Measurements from ENCODE around the gene NUDT17. TPM values are rescaled to one million over a fixed set of nuclear protein-coding genes. Genes with fewer than 3 reads are reported as not detected.
"Not testable (repeated sequence)": the region's sequence is repeated elsewhere in the genome, so short reads cannot be mapped to it uniquely, and the experiment has no call there.

The NUDT17 gene
- total RNA-seq (1 to 10 TPM; 4.1 to 7.2 (median 5.1) TPM), polyA plus RNA-seq (5.8 TPM)
- long read RNA-seq, donor 1, partial matches to known transcripts, result 0 of 5 reads
- long read RNA-seq, donor 1, other reads (novel, unspliced or antisense), result 5 of 5 reads
- long read RNA-seq, donor 2, partial matches to known transcripts, result 0 of 1 reads
- long read RNA-seq, donor 2, other reads (novel, unspliced or antisense), result 1 of 1 reads
- long read RNA-seq, donor 3, partial matches to known transcripts, result 1 of 19 reads
- long read RNA-seq, donor 3, other reads (novel, unspliced or antisense), result 16 of 19 reads
- long read RNA-seq, donor 4, partial matches to known transcripts, result 1 of 8 reads
- long read RNA-seq, donor 4, other reads (novel, unspliced or antisense), result 4 of 8 reads

- H3K4me3 ChIP-seq (ENCODE audit: low read length), result peak within 1 kb of the TSS; percentile 63
- ATAC-seq, result peak; percentile 85 to 88
- WGBS, result 1% methylated on average over 50 of the region's 50 CpGs
- H3K9me3 ChIP-seq (ENCODE audit: control insufficient read depth, low read length), result no peaks in the 10 kb centered on the region
- H3K27ac ChIP-seq (ENCODE audit: low read length), result peak within 1 kb of the TSS; percentile 63
- intact Hi-C loops (cut with DNase I), result loop anchor here in 3 of 4 donors (5.0 to 10.0 kb wide), 3 partner anchors 69 to 169 kb away; partner anchors contain the start of genes ITGA10 (in 1 of the 3) and PEX11B (in 1 of the 3)
- no peaks in the 10 kb centered on the region for H3K4me1 ChIP-seq (ENCODE audit: control insufficient read depth, insufficient read depth, low read length)
- H3K27me3 ChIP-seq (ENCODE audit: control insufficient read depth, insufficient read depth), result no peaks in the 10 kb centered on the region
- peak; percentile 87 to 94 (median 92) for DNase-seq
Observed at GRCh38 chr1:145845514-145846161, at the start of gene NUDT17. NUDT17 (plus strand) TSS chr1:145845630; CDS start chr1:145845641, 11 bp downstream.

GRCh38 chr1:145796753-145797152 lies 48.7 kb upstream of the NUDT17 start:
- DNase-seq (no peak), ATAC-seq (no peak)
- WGBS, result 63% methylated on average over 1 of the region's 1 CpG
- Histone ChIP-seq H3K4me1 (ENCODE audit: control insufficient read depth, insufficient read depth, low read length) (peaks cover 3% of the 10 kb centered on the region), H3K4me3 (ENCODE audit: low read length) (no peak overlapping the region), H3K27me3 (ENCODE audit: control insufficient read depth, insufficient read depth) (no peaks in the 10 kb centered on the region), H3K27ac (ENCODE audit: low read length) (no peak overlapping the region), H3K9me3 (ENCODE audit: control insufficient read depth, low read length) (peaks cover 1% of the 10 kb centered on the region)
- intact Hi-C loops (cut with DNase I), result no loop called here

GRCh38 chr1:145799806-145800205 lies 45.6 kb upstream of the NUDT17 start:
- ATAC-seq (no peak), DNase-seq (no peak)
- H3K27ac ChIP-seq (ENCODE audit: low read length), result no peak overlapping the region
- H3K9me3 ChIP-seq (ENCODE audit: control insufficient read depth, low read length), result peaks cover 1% of the 10 kb centered on the region
- H3K27me3 ChIP-seq (ENCODE audit: control insufficient read depth, insufficient read depth), result no peaks in the 10 kb centered on the region
- H3K4me3 ChIP-seq (ENCODE audit: low read length), result no peak overlapping the region
- peaks cover 3% of the 10 kb centered on the region for H3K4me1 ChIP-seq (ENCODE audit: control insufficient read depth, insufficient read depth, low read length)
- 91% methylated on average over 2 of the region's 2 CpGs for WGBS
- intact Hi-C loops (cut with DNase I), result no loop called here

- ATAC-seq, result no peak
- H3K4me1 ChIP-seq (ENCODE audit: control insufficient read depth, insufficient read depth, low read length), result peaks cover 3% of the 10 kb centered on the region
- no peak overlapping the region for H3K27ac ChIP-seq (ENCODE audit: low read length)
- DNase-seq, result no peak
- no peaks in the 10 kb centered on the region for H3K9me3 ChIP-seq (ENCODE audit: control insufficient read depth, low read length)
- 55% methylated on average over 3 of the region's 3 CpGs for WGBS
- H3K27me3 ChIP-seq (ENCODE audit: control insufficient read depth, insufficient read depth), result no peaks in the 10 kb centered on the region
- intact Hi-C loops (cut with DNase I), result no loop called here
- H3K4me3 ChIP-seq (ENCODE audit: low read length), result no peak overlapping the region
Observed at GRCh38 chr1:145804235-145805045, 41.0 kb upstream of the NUDT17 start.

GRCh38 chr1:145805057-145805456 lies 40.4 kb upstream of the NUDT17 start:
- Histone ChIP-seq H3K4me3 (ENCODE audit: low read length) (no peak overlapping the region), H3K4me1 (ENCODE audit: control insufficient read depth, insufficient read depth, low read length) (peaks cover 3% of the 10 kb centered on the region), H3K9me3 (ENCODE audit: control insufficient read depth, low read length) (no peaks in the 10 kb centered on the region), H3K27ac (ENCODE audit: low read length) (no peak overlapping the region), H3K27me3 (ENCODE audit: control insufficient read depth, insufficient read depth) (no peaks in the 10 kb centered on the region)
- ATAC-seq, result no peak
- intact Hi-C loops (cut with DNase I), result no loop called here
- DNase-seq, result no peak
- 75% methylated on average over 1 of the region's 1 CpG for WGBS

GRCh38 chr1:145806408-145806807 lies 39.0 kb upstream of the NUDT17 start:
- Histone ChIP-seq H3K27ac (ENCODE audit: low read length) (no peak overlapping the region), H3K27me3 (ENCODE audit: control insufficient read depth, insufficient read depth) (no peaks in the 10 kb centered on the region), H3K9me3 (ENCODE audit: control insufficient read depth, low read length) (no peaks in the 10 kb centered on the region), H3K4me1 (ENCODE audit: control insufficient read depth, insufficient read depth, low read length) (no peaks in the 10 kb centered on the region), H3K4me3 (ENCODE audit: low read length) (no peak overlapping the region)
- WGBS, result 98% methylated on average over 4 of the region's 4 CpGs
- ATAC-seq, result no peak
- intact Hi-C loops (cut with DNase I), result no loop called here
- no peak for DNase-seq

GRCh38 chr1:145806844-145807243 lies 38.6 kb upstream of the NUDT17 start:
- H3K4me1 ChIP-seq (ENCODE audit: control insufficient read depth, insufficient read depth, low read length), result no peaks in the 10 kb centered on the region
- no peak overlapping the region for H3K4me3 ChIP-seq (ENCODE audit: low read length)
- intact Hi-C loops (cut with DNase I), result no loop called here
- DNase-seq (no peak), ATAC-seq (no peak)
- H3K9me3 ChIP-seq (ENCODE audit: control insufficient read depth, low read length), result no peaks in the 10 kb centered on the region
- 95% methylated on average over 7 of the region's 7 CpGs for WGBS
- no peaks in the 10 kb centered on the region for H3K27me3 ChIP-seq (ENCODE audit: control insufficient read depth, insufficient read depth)
- H3K27ac ChIP-seq (ENCODE audit: low read length), result no peak overlapping the region

- ATAC-seq; intact Hi-C loops (cut with DNase I); H3K27me3 ChIP-seq (ENCODE audit: control insufficient read depth, insufficient read depth); H3K9me3 ChIP-seq (ENCODE audit: control insufficient read depth, low read length); H3K27ac ChIP-seq (ENCODE audit: low read length); DNase-seq; H3K4me1 ChIP-seq (ENCODE audit: control insufficient read depth, insufficient read depth, low read length); H3K4me3 ChIP-seq (ENCODE audit: low read length): not testable (repeated sequence)
- WGBS, result 76% methylated on average over 5 of the region's 6 CpGs
Observed at GRCh38 chr1:145812977-145813810, 32.2 kb upstream of the NUDT17 start.

GRCh38 chr1:145818095-145818494 lies 27.3 kb upstream of the NUDT17 start:
- H3K27me3 ChIP-seq (ENCODE audit: control insufficient read depth, insufficient read depth); H3K4me3 ChIP-seq (ENCODE audit: low read length); H3K27ac ChIP-seq (ENCODE audit: low read length); H3K4me1 ChIP-seq (ENCODE audit: control insufficient read depth, insufficient read depth, low read length); intact Hi-C loops (cut with DNase I); DNase-seq; ATAC-seq; H3K9me3 ChIP-seq (ENCODE audit: control insufficient read depth, low read length): not testable (repeated sequence)
- WGBS, result 65% methylated on average over 4 of the region's 6 CpGs

- peak overlapping the region; percentile 19 for H3K27ac ChIP-seq (ENCODE audit: low read length)
- H3K4me1 ChIP-seq (ENCODE audit: control insufficient read depth, insufficient read depth, low read length); intact Hi-C loops (cut with DNase I); H3K27me3 ChIP-seq (ENCODE audit: control insufficient read depth, insufficient read depth); DNase-seq; H3K9me3 ChIP-seq (ENCODE audit: control insufficient read depth, low read length); H3K4me3 ChIP-seq (ENCODE audit: low read length): not testable (repeated sequence)
- WGBS, result 0% methylated on average over 4 of the region's 16 CpGs
- ATAC-seq, result peak; percentile 17 to 71
Observed at GRCh38 chr1:145822779-145823331, 22.6 kb upstream of the NUDT17 start.

Measured in right cardiac atrium (tissue), 5 donors.